Ishikawa (cell line): Measurements from ENCODE around the gene DIP2C.

ENCODE experiments used
- CEBPB ChIP-seq: IDR thresholded peaks from 2 replicates; pipeline ENCODE4 v1.6.1; 2012
- CREB1 ChIP-seq: IDR thresholded peaks from 2 replicates; pipeline ENCODE4 v1.6.1; 2012; ENCODE audit warnings: low read depth
- EGR1 ChIP-seq: IDR thresholded peaks from 2 replicates; pipeline ENCODE4 v1.6.1; 2012
- EP300 ChIP-seq: IDR thresholded peaks from 2 replicates; pipeline ENCODE4 v1.6.1; 2012; ENCODE audit warnings: borderline replicate concordance
- FOXM1 ChIP-seq: IDR thresholded peaks from 2 replicates; pipeline ENCODE4 v1.6.1; 2012; ENCODE audit warnings: low read depth, borderline replicate concordance
- NFIC ChIP-seq: IDR thresholded peaks from 2 replicates; pipeline ENCODE4 v1.6.1; 2012
- RAD21 ChIP-seq: IDR thresholded peaks from 2 replicates; pipeline ENCODE4 v1.6.1; 2012; ENCODE audit warnings: low read depth
- TAF1 ChIP-seq: IDR thresholded peaks from 2 replicates; pipeline ENCODE4 v1.6.1; 2012; ENCODE audit warnings: low read depth, mild to moderate bottlenecking
- TCF12 ChIP-seq: IDR thresholded peaks from 2 replicates; pipeline ENCODE4 v1.6.1; 2012; ENCODE audit warnings: low read depth
- TEAD4 ChIP-seq: IDR thresholded peaks from 2 replicates; pipeline ENCODE4 v1.6.1; 2012
- USF1 ChIP-seq: IDR thresholded peaks from 2 replicates; pipeline ENCODE4 v1.6.1; 2012
- YY1 ChIP-seq: IDR thresholded peaks from 2 replicates; pipeline ENCODE4 v1.6.1; 2012; ENCODE audit warnings: low read depth
- ZBTB7A ChIP-seq: IDR thresholded peaks from 2 replicates; pipeline ENCODE4 v1.6.1; 2012; ENCODE audit warnings: low read depth
- TF ChIP-seq, protein P1 (sequence below): IDR thresholded peaks from 2 replicates; pipeline ENCODE4 v1.6.1; 2012; ENCODE audit warnings: low read depth, mild to moderate bottlenecking
- TF ChIP-seq, protein P2 (sequence below): IDR thresholded peaks from 2 replicates; pipeline ENCODE4 v1.6.1; 2012

DIP2C gene

GRCh38 chr10:673492-673891, 16.0 kb downstream of the DIP2C start:
- TF ChIP-seq, protein P1, sequence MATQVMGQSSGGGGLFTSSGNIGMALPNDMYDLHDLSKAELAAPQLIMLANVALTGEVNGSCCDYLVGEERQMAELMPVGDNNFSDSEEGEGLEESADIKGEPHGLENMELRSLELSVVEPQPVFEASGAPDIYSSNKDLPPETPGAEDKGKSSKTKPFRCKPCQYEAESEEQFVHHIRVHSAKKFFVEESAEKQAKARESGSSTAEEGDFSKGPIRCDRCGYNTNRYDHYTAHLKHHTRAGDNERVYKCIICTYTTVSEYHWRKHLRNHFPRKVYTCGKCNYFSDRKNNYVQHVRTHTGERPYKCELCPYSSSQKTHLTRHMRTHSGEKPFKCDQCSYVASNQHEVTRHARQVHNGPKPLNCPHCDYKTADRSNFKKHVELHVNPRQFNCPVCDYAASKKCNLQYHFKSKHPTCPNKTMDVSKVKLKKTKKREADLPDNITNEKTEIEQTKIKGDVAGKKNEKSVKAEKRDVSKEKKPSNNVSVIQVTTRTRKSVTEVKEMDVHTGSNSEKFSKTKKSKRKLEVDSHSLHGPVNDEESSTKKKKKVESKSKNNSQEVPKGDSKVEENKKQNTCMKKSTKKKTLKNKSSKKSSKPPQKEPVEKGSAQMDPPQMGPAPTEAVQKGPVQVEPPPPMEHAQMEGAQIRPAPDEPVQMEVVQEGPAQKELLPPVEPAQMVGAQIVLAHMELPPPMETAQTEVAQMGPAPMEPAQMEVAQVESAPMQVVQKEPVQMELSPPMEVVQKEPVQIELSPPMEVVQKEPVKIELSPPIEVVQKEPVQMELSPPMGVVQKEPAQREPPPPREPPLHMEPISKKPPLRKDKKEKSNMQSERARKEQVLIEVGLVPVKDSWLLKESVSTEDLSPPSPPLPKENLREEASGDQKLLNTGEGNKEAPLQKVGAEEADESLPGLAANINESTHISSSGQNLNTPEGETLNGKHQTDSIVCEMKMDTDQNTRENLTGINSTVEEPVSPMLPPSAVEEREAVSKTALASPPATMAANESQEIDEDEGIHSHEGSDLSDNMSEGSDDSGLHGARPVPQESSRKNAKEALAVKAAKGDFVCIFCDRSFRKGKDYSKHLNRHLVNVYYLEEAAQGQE: no peak
- TF ChIP-seq YY1 (no peak), ZBTB7A (no peak), RAD21 (no peak), FOXM1 (no peak), TAF1 (no peak)

DNA sequence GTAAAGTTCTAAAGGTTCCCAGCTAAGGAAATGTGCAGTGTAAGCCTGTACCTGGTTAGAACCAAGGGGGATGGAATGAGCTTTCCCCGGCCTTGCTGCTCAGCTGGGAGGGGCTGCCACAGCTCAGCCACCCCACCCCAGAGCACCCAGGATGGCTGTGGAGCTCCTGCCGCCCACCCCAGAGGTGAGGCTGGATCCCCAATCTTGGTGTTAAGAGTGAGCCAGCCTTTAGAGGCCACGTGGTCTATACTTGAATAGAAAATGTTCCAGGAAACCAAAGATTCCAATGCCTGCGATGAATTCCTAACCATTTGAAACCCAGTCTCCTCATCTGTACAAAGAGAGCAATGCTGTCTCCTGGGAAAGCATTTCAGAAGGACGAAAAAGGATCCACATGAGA, 16.5 kb downstream of the DIP2C start:
- no peak for TF ChIP-seq TAF1

- TF ChIP-seq EGR1: no peak
- TF ChIP-seq USF1: no peak
- no peak for TF ChIP-seq NFIC
- TF ChIP-seq ZBTB7A: no peak
- TF ChIP-seq FOXM1: no peak
- TF ChIP-seq, protein P2, sequence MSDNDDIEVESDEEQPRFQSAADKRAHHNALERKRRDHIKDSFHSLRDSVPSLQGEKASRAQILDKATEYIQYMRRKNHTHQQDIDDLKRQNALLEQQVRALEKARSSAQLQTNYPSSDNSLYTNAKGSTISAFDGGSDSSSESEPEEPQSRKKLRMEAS: no peak
- TF ChIP-seq CEBPB: no peak
These were observed 17.3 kb downstream of the DIP2C start for GRCh38 chr10:672203-672602.

DNA sequence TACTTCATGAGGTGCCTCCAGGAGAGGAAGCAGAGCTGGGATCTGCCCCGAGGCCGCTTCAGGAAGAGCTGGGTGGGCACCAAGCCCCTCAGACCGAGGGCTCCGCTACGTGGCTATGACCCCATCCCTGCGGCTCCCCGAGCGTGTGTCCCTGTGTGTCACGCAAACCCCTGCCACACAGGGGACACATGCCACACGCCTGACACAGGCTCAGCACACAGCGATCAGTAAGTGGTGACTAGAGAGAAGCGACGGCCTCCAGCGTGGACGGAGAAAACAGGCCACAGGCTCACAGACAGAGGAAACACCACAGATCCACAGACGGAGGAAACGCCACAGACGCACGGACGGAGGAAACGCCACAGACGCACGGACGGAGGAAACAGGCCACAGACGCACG, 18.5 kb downstream of the DIP2C start:
- no peak for TF ChIP-seq EP300
- TF ChIP-seq FOXM1: no peak
- TF ChIP-seq, protein P2: no peak
- TF ChIP-seq YY1: no peak
- TF ChIP-seq CREB1: no peak
- TF ChIP-seq ZBTB7A: no peak
- no peak for TF ChIP-seq CEBPB
- TF ChIP-seq, protein P1: no peak
- no peak for TF ChIP-seq TEAD4
- no peak for TF ChIP-seq RAD21

GRCh38 chr10:670038-670437, 19.4 kb downstream of the DIP2C start:
- TF ChIP-seq EGR1 (no peak), CREB1 (no peak), NFIC (no peak), FOXM1 (no peak), RAD21 (no peak), ZBTB7A (no peak), TEAD4 (no peak), TAF1 (no peak), EP300 (no peak), YY1 (no peak), TCF12 (no peak), CEBPB (no peak), USF1 (no peak)
- TF ChIP-seq, protein P1: no peak
- TF ChIP-seq, protein P2: no peak
